ENCODE results near the gene NXT1.

The NXT1 gene

DNA sequence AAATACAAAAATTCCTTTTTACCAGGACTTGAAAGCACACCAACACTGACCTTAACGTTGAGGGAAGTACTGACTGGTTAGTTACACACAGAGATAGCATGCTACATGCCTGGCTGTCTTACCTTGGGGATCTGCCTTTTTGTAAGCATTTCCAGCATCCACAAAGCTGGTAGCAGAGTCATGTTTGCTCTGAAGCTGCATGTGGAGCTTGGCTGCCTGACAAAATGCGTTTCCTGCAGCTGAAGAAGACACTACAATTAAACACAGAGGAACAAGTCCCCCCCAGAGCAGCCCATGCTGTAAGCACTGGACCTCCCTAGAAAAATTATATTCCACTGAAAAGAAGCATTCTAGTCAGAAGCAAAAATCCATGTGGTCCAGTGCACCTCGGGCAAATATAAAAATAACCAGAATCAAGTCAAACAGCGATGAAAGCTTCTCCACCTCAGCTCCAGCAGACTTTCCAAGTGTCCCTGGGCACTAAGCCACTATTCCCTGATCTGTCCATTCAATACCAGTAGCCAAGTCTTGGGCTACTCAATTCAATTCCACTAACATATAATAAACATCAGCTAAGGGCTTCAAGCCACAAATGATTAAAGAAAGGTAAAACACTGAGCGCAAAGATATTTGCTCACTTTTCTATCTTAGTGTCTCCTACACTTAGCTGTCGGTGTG lies 46.5 kb downstream of the NXT1 start:
- peak; percentile 66 for DNase-seq (ENCODE audit: low read depth)
- TF ChIP-seq, protein P1, sequence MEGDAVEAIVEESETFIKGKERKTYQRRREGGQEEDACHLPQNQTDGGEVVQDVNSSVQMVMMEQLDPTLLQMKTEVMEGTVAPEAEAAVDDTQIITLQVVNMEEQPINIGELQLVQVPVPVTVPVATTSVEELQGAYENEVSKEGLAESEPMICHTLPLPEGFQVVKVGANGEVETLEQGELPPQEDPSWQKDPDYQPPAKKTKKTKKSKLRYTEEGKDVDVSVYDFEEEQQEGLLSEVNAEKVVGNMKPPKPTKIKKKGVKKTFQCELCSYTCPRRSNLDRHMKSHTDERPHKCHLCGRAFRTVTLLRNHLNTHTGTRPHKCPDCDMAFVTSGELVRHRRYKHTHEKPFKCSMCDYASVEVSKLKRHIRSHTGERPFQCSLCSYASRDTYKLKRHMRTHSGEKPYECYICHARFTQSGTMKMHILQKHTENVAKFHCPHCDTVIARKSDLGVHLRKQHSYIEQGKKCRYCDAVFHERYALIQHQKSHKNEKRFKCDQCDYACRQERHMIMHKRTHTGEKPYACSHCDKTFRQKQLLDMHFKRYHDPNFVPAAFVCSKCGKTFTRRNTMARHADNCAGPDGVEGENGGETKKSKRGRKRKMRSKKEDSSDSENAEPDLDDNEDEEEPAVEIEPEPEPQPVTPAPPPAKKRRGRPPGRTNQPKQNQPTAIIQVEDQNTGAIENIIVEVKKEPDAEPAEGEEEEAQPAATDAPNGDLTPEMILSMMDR (IDR thresholded peaks at IDR 0.05; ENCODE audit: control insufficient read depth, extremely low read depth, insufficient read depth), result no peak

DNA sequence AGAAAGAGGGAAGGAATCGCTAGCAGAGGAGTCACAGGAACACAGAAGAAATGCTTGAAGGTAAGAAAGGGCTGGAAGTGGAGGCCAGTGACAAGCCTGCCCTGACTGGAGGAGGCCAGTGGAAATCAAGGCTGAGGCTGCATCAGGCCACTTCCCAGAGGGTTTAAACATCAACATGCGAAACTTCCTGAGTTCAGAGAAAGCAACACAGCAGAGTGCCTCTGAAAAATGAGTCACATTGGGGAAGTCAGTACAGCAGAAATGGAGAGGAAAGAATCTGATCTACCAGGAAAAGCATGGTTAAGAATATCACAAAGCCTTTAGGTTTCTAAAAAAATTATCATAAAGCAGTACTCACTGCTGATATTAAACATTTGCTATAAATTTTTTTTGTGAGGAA lies 47.4 kb downstream of the NXT1 start:
- DNase-seq (ENCODE audit: low read depth), result no peak
- TF ChIP-seq, protein P1 (IDR thresholded peaks at IDR 0.05; ENCODE audit: control insufficient read depth, extremely low read depth, insufficient read depth), result no peak
- no peak overlapping the region for H3K4me3 ChIP-seq (ENCODE audit: low read depth, low read length)

More for the DNA sequence above, 46.5 kb downstream of the NXT1 start:
- no peak overlapping the region for H3K4me3 ChIP-seq (ENCODE audit: low read depth, low read length)

DNA sequence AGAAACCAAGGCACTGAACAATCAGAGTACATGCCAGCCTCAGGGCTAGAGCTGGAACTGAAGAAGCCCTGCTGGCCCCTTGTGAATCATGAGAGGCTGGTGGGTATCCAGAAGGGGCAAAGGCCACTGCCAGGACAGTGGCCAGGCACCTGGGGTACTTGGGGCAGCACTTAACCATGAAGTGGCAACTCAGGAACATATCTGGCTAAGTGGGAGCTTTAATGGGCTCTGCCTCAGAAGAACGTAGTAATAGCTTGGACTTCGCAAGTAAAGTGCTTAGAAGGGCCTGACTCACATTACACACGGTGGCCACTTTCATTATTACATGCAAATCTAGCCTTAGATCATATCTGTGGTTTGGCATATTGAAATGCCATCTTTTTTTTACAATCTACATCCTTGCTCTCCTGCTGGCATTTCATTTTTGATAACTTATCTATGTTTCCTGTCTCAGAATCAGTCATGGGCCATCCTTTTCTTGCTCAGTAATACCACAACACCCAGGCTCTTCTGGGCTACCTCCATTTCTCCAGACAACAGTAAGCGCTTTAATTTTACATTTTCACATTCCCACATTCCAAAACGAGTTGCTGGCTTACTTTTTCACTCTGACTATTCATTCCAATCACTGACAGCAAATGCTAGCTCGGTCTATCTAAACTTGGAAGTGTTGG lies 49.1 kb downstream of the NXT1 start:
- TF ChIP-seq, protein P1 (IDR thresholded peaks at IDR 0.05; ENCODE audit: control insufficient read depth, extremely low read depth, insufficient read depth), result no peak
- DNase-seq (ENCODE audit: low read depth), result no peak
- H3K4me3 ChIP-seq (ENCODE audit: low read depth, low read length), result no peak overlapping the region

DNA sequence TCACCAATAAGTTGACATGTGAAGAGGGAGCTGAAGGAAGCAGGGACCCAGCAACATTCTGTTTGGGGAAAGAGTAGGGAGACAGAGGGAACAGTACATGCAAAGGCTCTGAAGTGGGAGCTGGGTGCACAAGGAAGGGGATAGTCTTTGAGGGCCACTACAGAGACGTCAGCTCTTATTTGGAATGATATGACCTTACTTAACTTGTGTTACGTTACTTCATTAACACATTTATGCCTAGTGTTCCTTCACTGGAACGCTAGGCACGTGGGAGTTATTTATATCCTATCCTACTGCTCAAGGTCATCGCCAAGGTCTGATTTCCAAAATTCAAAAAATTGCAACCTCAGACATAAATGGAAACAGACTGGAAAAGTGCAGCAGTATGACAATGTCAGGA lies 50.5 kb downstream of the NXT1 start:
- no peak overlapping the region for H3K4me3 ChIP-seq (ENCODE audit: low read depth, low read length)
- no peak for DNase-seq (ENCODE audit: low read depth)
- TF ChIP-seq, protein P1 (IDR thresholded peaks at IDR 0.05; ENCODE audit: control insufficient read depth, extremely low read depth, insufficient read depth), result no peak

DNA sequence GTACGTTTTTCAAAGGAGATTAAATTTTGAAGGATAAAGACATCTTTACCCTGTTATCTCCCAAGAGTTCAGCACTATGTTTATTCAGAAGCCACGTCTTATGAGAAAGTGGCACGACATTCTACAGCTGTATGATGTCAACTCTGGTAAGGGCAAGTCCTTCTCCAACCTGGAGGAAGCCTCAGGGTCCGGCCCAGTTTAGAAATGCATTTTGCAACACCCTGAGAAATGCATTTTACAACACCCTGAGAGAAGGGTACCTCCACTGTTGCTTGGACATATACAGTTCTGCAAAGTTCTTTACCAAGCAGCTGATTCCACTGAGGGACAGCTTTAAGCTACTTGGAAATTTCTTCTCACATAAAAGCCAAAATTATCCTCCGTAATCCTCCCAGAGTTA lies 53.2 kb downstream of the NXT1 start:
- no peak overlapping the region for H3K4me3 ChIP-seq (ENCODE audit: low read depth, low read length)
- no peak for DNase-seq (ENCODE audit: low read depth)
- TF ChIP-seq, protein P1 (IDR thresholded peaks at IDR 0.05; ENCODE audit: control insufficient read depth, extremely low read depth, insufficient read depth), result no peak

DNA sequence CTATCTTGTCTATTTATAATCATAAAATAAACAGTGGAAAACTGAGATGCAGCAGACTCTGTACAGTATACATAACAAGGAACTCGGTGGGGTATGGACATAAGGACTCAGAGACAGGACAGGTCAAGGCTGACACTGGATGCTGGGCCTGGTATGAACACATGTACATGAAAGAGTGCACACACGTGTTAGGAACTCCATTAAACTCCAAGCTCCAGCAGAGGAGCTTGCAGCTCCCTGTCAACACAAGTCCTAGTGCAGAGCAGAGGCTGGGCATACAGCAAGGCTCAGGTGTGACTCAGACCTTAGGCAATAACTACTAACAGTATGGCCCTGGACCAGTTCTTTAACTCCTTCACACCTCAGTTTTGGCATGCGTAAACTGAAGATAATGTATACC lies 53.6 kb downstream of the NXT1 start:
- DNase-seq (ENCODE audit: low read depth), result peak; percentile 23
- TF ChIP-seq, protein P1 (IDR thresholded peaks at IDR 0.05; ENCODE audit: control insufficient read depth, extremely low read depth, insufficient read depth), result no peak
- H3K4me3 ChIP-seq (ENCODE audit: low read depth, low read length), result no peak overlapping the region

Measured in LNCaP clone FGC (cell line).